ENCODE data around the gene RGMA.

RGMA gene

DNA sequence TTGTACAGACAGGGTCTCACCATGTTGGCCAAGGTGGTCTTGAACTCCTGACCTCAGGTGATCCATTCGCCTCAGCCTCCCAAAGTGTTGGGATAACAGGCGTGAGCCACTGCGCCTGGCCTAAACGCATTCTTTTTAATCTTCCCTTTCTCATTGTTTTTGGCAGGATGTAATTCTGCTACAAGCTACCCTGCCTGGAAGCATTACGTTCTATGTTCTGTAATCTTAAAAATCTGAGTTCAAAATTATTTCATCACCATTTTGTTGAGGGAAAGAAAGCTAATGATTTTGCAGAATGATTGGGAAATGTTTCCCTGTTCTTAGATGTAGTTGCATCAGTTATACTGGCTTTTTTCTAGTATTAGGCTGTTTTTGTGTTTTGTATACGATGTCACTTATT lies 71.5 kb downstream of the RGMA start:
- peak; percentile 81 for DNase-seq (ENCODE audit: low read depth)

DNA sequence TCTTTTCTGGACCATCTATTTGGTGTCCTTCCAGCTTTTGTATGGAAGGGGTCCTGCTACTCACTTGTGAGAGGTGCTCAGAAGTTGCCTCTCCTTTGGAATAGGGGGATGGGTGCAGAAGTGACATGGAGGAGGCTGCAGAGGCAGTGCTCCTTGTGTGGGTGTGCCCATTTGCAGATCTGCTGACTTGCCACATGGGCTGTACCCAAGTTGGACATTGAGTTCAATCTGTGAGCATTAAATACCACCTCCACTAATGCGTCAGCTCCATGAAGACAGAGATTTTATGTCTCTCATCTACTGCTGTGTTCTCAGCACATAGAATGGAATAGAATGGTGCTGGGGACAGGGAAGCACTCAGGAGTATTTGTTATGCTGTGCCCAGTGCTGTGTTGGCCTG lies 76.2 kb downstream of the RGMA start:
- no peak for DNase-seq (ENCODE audit: low read depth)

DNA sequence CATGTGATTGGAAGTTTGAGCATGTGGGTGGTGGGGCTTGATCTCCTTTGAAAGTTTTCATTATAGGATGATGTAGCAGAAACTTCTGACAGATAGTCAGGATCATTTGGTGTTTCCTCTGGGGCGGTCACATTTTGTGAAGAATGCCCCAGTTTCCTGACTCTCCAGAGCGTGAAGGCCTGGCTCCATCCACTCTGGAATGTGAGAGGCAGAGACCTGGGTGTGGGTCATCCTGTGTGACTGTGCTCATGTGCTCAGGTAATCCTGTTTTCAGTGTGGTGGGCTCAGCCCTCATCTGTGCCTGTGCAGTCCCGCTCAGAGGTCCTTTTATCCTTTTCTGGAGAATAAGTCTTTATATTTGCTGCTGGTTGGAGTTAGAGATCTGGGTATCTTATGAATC lies 81.0 kb downstream of the RGMA start:
- DNase-seq (ENCODE audit: low read depth): no peak

DNA sequence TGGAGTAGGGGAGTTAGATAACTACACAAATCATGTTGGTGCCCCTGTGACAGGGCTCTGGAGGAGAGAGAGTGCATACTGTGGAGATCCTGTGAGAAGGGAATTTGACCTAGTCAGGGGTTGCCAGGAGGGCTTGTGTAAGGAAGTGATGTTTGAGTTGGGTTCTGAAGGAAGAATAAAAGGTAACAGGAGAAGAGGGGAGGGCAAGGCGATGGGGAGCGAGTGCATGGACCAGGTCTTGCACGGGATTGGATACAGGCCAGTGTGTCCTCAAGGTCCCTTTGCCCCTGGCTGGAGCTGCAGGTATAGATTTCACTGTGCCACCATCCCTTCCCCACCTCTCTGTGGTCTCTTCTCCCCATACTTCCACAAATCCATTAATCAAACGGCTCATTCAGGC lies 83.9 kb downstream of the RGMA start:
- DNase-seq (ENCODE audit: low read depth): no peak

DNA sequence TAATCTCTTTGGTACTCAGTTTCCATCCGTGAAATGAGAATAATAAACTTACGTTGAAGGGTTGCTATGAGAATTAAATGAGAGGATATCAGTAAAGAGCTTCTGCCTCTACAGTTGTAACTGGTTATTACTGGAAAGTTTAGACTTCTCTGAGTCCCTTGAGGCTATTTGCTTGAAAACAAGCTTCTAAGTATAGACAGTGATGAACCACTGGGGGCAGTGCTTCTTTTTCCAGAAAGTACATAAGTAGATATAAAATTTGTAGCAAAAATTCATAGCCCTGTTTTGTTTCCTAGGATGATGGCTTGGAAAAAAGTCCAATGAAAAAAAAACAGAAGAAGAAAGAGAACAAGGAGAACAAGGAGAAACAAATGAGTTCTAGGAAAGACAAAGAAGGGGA lies 87.1 kb downstream of the RGMA start:
- peak; percentile 18 for DNase-seq (ENCODE audit: low read depth)

DNA sequence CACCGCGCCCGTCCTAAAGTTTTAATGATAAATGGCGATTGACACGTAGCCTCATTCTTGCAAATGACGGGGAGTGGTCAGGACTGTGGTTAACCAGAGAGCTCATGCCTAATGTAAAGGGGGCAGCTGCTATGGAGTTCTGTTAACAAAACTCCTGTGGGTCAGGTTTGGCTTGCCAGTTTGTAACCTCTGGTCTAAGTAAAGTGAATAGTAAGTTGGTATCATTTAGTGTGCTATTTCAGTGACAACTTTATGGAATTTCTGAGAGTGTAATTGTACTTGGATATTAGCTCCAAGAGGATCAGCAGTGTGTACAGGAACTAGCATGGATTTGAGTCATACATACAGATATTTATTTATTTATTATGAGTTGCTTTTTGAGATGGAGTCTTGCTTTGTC lies 87.9 kb downstream of the RGMA start:
- DNase-seq (ENCODE audit: low read depth): no peak

DNA sequence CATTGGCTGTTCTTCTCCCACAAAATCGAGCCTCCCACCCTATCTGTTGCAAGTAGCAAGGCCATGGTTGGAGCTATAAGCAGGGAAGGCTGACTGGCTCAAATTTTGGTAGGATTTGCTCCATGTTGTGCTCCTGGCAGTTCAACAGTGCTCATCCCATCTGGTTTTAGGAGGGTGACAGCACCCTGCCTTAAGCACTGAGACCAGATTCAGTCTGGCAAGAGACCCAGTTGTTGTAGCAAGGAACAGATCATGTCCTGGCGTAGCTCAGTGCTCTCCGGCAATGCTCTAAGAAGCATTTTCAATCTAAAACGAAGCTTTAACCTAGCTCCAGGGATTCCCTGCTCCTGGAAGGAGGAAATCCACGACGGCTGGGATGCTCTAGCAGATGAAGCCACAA lies 91.2 kb downstream of the RGMA start:
- DNase-seq (ENCODE audit: low read depth): no peak

DNA sequence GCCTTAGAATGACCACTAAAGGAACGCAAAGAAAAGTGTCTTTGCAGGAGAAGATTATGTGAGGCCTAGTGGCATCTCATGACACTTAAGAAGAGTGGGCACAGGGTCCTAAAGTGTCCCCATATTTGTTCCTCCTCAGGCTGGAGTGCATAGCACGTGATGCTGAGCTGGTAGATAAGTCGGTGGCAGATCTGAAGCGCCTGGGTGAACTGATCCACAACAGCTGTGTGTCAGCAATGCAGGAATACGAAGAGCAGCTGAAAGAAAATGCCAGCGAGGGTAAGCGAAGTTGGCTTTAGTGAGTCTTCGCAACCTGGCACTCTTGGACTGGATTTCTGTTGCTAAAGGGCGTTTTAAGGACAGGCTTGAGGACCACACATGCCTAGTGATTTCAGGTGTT lies 96.3 kb downstream of the RGMA start:
- no peak for DNase-seq (ENCODE audit: low read depth)

DNA sequence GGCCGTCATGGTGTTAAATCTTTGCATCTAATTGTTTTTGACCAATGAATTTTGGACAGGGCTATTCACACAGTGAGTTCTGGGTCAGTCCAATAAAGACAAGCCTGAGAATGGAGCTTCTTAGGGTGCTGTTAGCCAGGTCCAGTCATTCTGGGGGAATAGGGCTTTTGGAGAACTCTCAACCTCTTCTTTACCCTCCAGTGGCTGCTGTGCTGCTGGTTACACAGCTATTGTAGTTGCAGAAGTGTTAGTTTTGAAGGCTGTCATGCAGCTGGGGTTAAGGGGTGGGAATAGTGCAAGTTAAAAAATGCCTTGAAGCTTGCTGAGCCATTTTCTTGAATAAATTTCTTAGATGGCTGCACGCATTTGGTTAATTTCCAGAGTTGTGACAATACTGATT lies 99.0 kb downstream of the RGMA start:
- no peak for DNase-seq (ENCODE audit: low read depth)

DNA sequence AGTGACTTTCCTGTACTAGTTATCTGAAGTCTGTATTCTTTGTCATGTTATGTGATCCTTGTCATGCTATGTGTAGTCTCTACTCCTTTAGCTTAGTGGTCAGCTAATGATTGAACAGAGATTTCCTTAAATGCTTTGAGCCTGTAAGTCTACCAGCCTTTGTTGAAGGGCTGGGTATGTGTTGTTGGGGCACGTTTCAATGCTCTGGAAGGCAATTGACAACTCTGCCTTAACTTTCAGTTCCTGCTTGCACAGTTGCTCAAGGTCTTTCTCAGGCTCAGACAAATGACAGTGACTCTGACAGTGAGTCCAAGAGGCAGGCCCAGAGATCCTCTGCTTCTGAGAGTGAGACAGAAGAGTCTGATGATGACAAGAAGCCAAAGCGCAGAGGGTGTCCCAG lies 99.5 kb downstream of the RGMA start:
- no peak for DNase-seq (ENCODE audit: low read depth)

Data from fibroblast of gingiva (primary cell).